GM10248 (cell line): ENCODE data around the gene PGM5.

Experiments
- CTCF ChIA-PET: fragments of 300-600 bp; sonication (Branson Sonifier 250); formaldehyde crosslinking; extraction: SDS; loops from one replicate; lab custom pipeline; 2021; ENCODE audit warnings: antibody characterized with exemption; lab: Yijun Ruan, JAX
- POLR2A ChIA-PET: fragments of 350-650 bp; sonication (Branson Sonifier 250); formaldehyde crosslinking; extraction: SDS; loops from one replicate; lab custom pipeline; 2020; ENCODE audit warnings: antibody characterized with exemption; lab: Yijun Ruan, JAX
- DNase-seq: peaks from one replicate; pipeline ENCODE4 v3.0.0; 2012; ENCODE audit errors: extremely low spot score
- CTCF ChIP-seq: IDR thresholded peaks from 2 replicates; pipeline ENCODE4 v1.5.1; 2012; ENCODE audit warnings: mild to moderate bottlenecking, low read depth; ENCODE audit errors: extremely low read depth, missing control alignments, control extremely low read depth

The PGM5 gene

GRCh38 chr9:68446836-68447235 lies 90.4 kb downstream of the PGM5 start:
- CTCF ChIA-PET: no interaction called here
- TF ChIP-seq CTCF: no peak
- POLR2A ChIA-PET: no interaction called here
- DNase-seq: no peak

GRCh38 chr9:68447611-68448010 lies 91.2 kb downstream of the PGM5 start:
- ChIA-PET POLR2A (no interaction called here), CTCF (no interaction called here)
- TF ChIP-seq CTCF: no peak
- DNase-seq: no peak

- ChIA-PET CTCF (no interaction called here), POLR2A (no interaction called here)
- TF ChIP-seq CTCF: no peak
- DNase-seq: no peak
Observed at GRCh38 chr9:68454579-68455334, 98.3 kb downstream of the PGM5 start.

GRCh38 chr9:68455451-68455850 lies 99.0 kb downstream of the PGM5 start:
- ChIA-PET CTCF (no interaction called here), POLR2A (no interaction called here)
- no peak for DNase-seq
- no peak for TF ChIP-seq CTCF

GRCh38 chr9:68457803-68458202 lies 101.4 kb downstream of the PGM5 start:
- no peak for DNase-seq
- ChIA-PET POLR2A (no interaction called here), CTCF (interaction anchor here (0.7 kb wide), 1 partner anchor 20 kb away, joined by 3 read pairs; no protein-coding TSS in a partner anchor)
- TF ChIP-seq CTCF: no peak

- no peak for TF ChIP-seq CTCF
- CTCF ChIA-PET: interaction anchor here (0.8 to 1.1 kb wide), 2 partner anchors 21 to 56 kb away, joined by 3 read pairs; no protein-coding TSS in a partner anchor
- POLR2A ChIA-PET: no interaction called here
- no peak for DNase-seq
Observed at GRCh38 chr9:68458918-68459317, 102.5 kb downstream of the PGM5 start.
